CD14-positive monocyte (primary cell): ENCODE measurements around the gene NBAS. TPM values are rescaled to one million over a fixed set of nuclear protein-coding genes. Genes with fewer than 3 reads are reported as not detected.

Source experiments
- DNase-seq, 3 donors: peaks; one replicate each; pipeline ENCODE4 v3.0.0-alpha.2; 2011 to 2022
- H2AFZ ChIP-seq: 2 replicates; pipeline ENCODE4 v1.6.0; 2012; ENCODE audit warnings: mild to moderate bottlenecking, low read depth, low read length, inconsistent platforms; ENCODE audit not compliant: insufficient read depth, poor library complexity, severe bottlenecking
- H3K27ac ChIP-seq, 2 donors: 1 replicate in 1 of 2; 2 replicates in 1 of 2; pipeline ENCODE4 v1.5.1; 2012 to 2013; ENCODE audit warnings: low read length in 2 of 2, control low read depth in 1 of 2, inconsistent platforms in 1 of 2, low read depth in 1 of 2, mild to moderate bottlenecking in 1 of 2
- H3K27me3 ChIP-seq, 2 donors: one replicate each; pipeline versions ENCODE4 v1.6.0 to v1.6.1; 2011 to 2013; ENCODE audit warnings: low read length in 2 of 2; ENCODE audit not compliant: control insufficient read depth in 2 of 2, insufficient read depth in 2 of 2
- H3K36me3 ChIP-seq, 2 donors: replicated peaks in 1 of 2; 1 replicate in 1 of 2; 2 replicates in 1 of 2; pipeline versions ENCODE4 v1.5.1 to v1.6.1; 2012 to 2013; ENCODE audit warnings: low read length in 2 of 2, control low read depth in 1 of 2, inconsistent platforms in 1 of 2, mild to moderate bottlenecking in 1 of 2; ENCODE audit not compliant: insufficient read depth in 2 of 2, control insufficient read depth in 1 of 2
- H3K4me1 ChIP-seq, 2 donors: 1 replicate in 1 of 2; 2 replicates in 1 of 2; pipeline versions ENCODE4 v1.5.1 to v1.6.1; 2012 to 2013; ENCODE audit warnings: low read length in 2 of 2, control low read depth in 1 of 2, inconsistent platforms in 1 of 2, mild to moderate bottlenecking in 1 of 2, moderate library complexity in 1 of 2; ENCODE audit not compliant: insufficient read depth in 2 of 2, control insufficient read depth in 1 of 2
- H3K4me2 ChIP-seq: replicated peaks from 2 replicates; pipeline ENCODE3; 2012; ENCODE audit warnings: low read length, moderate library complexity, mild to moderate bottlenecking; ENCODE audit not compliant: poor library complexity, severe bottlenecking; ENCODE audit errors: extremely low read depth
- H3K4me3 ChIP-seq, 3 experiments: fragments of 200-600 bp in 1 of 3; sonication (generic) in 1 of 3; replicated peaks in 1 of 3; 1 replicate in 2 of 3; 2 replicates in 1 of 3; pipeline ENCODE4 v1.5.1; 2011 to 2013; ENCODE audit warnings: low read length in 3 of 3, mild to moderate bottlenecking in 3 of 3, control low read depth in 2 of 3, low read depth in 2 of 3, inconsistent platforms in 1 of 3, moderate library complexity in 1 of 3
- H3K79me2 ChIP-seq: 2 replicates; pipeline ENCODE4 v1.6.0; 2012; ENCODE audit warnings: mild to moderate bottlenecking, control low read depth, inconsistent platforms, low read length, moderate library complexity; ENCODE audit not compliant: insufficient read depth
- H3K9ac ChIP-seq: 2 replicates; pipeline ENCODE4 v1.6.0; 2017; ENCODE audit warnings: low read length, mild to moderate bottlenecking; ENCODE audit not compliant: insufficient read depth, poor library complexity, severe bottlenecking
- H3K9me3 ChIP-seq, 2 donors: replicated peaks in 1 of 2; 1 replicate in 1 of 2; 2 replicates in 1 of 2; pipeline versions ENCODE4 v1.5.1 to v1.6.1; 2012 to 2013; ENCODE audit warnings: low read length in 2 of 2, control low read depth in 1 of 2; ENCODE audit not compliant: control insufficient read depth in 1 of 2, insufficient read depth in 1 of 2
- H4K20me1 ChIP-seq: 2 replicates; pipeline ENCODE4 v1.6.0; 2012; ENCODE audit warnings: mild to moderate bottlenecking, low read length, control low read depth, moderate library complexity; ENCODE audit not compliant: insufficient read depth
- H3K27ac Mint-ChIP-seq, 7 donors: one replicate each; pipeline ENCODE4 v1.8.0; 2020; ENCODE audit warnings: mild to moderate bottlenecking in 7 of 7, mixed read lengths in 7 of 7, moderate library complexity in 6 of 7, inconsistent platforms in 2 of 7
- H3K27me3 Mint-ChIP-seq, 3 donors: one replicate each; pipeline ENCODE4 v1.8.0; 2021 to 2022; ENCODE audit warnings: low read depth in 3 of 3, mild to moderate bottlenecking in 3 of 3, mixed read lengths in 3 of 3, moderate library complexity in 3 of 3, inconsistent platforms in 1 of 3
- H3K36me3 Mint-ChIP-seq, 2 donors: one replicate each; pipeline ENCODE4 v1.8.0; 2020; ENCODE audit warnings: mixed read lengths in 2 of 2, inconsistent platforms in 1 of 2, mild to moderate bottlenecking in 1 of 2
- H3K4me1 Mint-ChIP-seq: one replicate; pipeline ENCODE4 v1.8.0; 2020; ENCODE audit warnings: mild to moderate bottlenecking, mixed read lengths
- H3K4me3 Mint-ChIP-seq, 2 donors: one replicate each; pipeline ENCODE4 v1.8.0; 2020; ENCODE audit warnings: mild to moderate bottlenecking in 2 of 2, mixed read lengths in 2 of 2, moderate library complexity in 1 of 2
- H3K9me3 Mint-ChIP-seq, 7 donors: one replicate each; pipeline ENCODE4 v1.8.0; 2020 to 2022; ENCODE audit warnings: mixed read lengths in 7 of 7, mild to moderate bottlenecking in 6 of 7, moderate library complexity in 6 of 7, inconsistent platforms in 2 of 7
- WGBS: methylation state at CpG from one replicate; pipeline ENCODE4 v1.1.5; 2013; ENCODE audit warnings: missing lambda C conversion rate; ENCODE audit not compliant: insufficient coverage; 5-methylcytosine and 5-hydroxymethylcytosine counted together
- intact Hi-C, 2 donors: fragments of 100-400 bp; cut with micrococcal nuclease; formaldehyde crosslinking; loops; one replicate each; pipeline versions ENCODE4 v1.15.0 to v1.15.1; 2023
- polyA plus RNA-seq, 3 donors: library from polyadenylated mRNA; depleted of rRNA in 1 of 3; unstranded in 2 of 3; stranded (reverse) in 1 of 3; fragments of 300-500 nt in 2 of 3; fragments of >200 nt in 1 of 3; fragmentation: Illumina TruSeq in 2 of 3; gene quantifications; 1 replicate in 2 of 3; 2 replicates in 1 of 3; pipeline ENCODE4 v1.2.3, GENCODE V29; 2012 to 2021
- TF ChIP-seq, protein P1 (sequence below): fragments of 200-600 bp; IDR thresholded peaks from one replicate; pipeline ENCODE4 v1.8.0; 2022; ENCODE audit warnings: antibody characterized with exemption, mild to moderate bottlenecking

Gene NBAS
- polyA plus RNA-seq, 3 donors: 8.9 to 10.9 (median 8.9) TPM

DNA sequence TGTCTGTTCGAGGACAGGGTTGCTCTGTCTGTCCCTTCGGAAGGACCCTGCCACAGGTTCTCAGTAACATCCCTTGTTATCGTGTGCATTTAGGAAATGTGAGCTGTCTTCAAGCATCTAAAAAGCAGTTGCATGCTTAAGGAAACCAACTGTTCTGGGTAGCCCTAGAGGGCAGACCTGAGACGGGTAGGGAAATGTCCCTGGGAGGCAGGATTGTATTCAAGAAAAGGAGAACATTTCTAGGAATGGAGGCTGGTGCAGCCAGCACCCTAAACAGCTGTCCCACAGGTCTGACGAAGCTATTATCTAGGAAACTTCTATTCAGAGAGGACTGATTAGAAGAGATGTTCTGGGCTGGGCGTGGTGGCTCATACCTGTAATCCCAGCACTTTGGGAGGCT is 414.2 kb downstream of the NBAS start:
- no peak overlapping the region for H3K27ac Mint-ChIP-seq
- peaks cover 0 to 2% (median 2%) of the 10 kb centered on the region in 3 donors for H3K27me3 Mint-ChIP-seq
- H2AFZ ChIP-seq: no peak overlapping the region
- H3K27ac ChIP-seq: no peak overlapping the region
- H3K4me1 Mint-ChIP-seq: peaks cover 6% of the 10 kb centered on the region
- no peak overlapping the region for H3K9ac ChIP-seq
- H3K4me2 ChIP-seq: no peak overlapping the region
- H4K20me1 ChIP-seq: no peaks in the 10 kb centered on the region
- peaks cover 0 to 6% (median 0%) of the 10 kb centered on the region in 7 donors for H3K9me3 Mint-ChIP-seq
- intact Hi-C loops: no loop called here
- no peaks in the 10 kb centered on the region for H3K9me3 ChIP-seq
- TF ChIP-seq, protein P1, sequence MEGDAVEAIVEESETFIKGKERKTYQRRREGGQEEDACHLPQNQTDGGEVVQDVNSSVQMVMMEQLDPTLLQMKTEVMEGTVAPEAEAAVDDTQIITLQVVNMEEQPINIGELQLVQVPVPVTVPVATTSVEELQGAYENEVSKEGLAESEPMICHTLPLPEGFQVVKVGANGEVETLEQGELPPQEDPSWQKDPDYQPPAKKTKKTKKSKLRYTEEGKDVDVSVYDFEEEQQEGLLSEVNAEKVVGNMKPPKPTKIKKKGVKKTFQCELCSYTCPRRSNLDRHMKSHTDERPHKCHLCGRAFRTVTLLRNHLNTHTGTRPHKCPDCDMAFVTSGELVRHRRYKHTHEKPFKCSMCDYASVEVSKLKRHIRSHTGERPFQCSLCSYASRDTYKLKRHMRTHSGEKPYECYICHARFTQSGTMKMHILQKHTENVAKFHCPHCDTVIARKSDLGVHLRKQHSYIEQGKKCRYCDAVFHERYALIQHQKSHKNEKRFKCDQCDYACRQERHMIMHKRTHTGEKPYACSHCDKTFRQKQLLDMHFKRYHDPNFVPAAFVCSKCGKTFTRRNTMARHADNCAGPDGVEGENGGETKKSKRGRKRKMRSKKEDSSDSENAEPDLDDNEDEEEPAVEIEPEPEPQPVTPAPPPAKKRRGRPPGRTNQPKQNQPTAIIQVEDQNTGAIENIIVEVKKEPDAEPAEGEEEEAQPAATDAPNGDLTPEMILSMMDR: no peak
- H3K4me1 ChIP-seq: no peaks in the 10 kb centered on the region
- no peak for DNase-seq
- no peaks in the 10 kb centered on the region for H3K79me2 ChIP-seq
- no peak overlapping the region for H3K4me3 Mint-ChIP-seq
- 95% methylated on average over 5 of the region's 6 CpGs for WGBS
- no peak overlapping the region for H3K4me3 ChIP-seq
- H3K27me3 ChIP-seq: no peaks in the 10 kb centered on the region
- H3K36me3 ChIP-seq: no peaks in the 10 kb centered on the region
- no peaks in the 10 kb centered on the region for H3K36me3 Mint-ChIP-seq

DNA sequence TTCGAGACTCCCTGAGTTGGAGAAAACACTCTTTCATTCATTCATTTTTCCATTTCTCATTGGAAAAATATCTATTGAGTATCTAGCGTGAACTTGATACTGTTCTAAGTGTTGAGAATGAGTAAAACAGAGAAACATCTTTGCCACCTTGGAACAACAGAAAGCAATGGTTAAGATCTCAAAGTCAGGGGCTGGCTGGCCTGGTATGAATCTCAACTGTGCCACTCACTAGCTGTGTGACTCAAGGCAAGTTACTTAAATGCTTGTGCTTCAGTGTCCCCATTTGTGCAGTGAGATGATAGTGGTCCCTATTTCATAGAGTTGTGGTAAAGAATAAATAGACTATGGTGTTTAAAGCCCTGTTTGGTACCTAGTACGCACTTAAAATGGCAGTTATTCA is 415.2 kb downstream of the NBAS start:
- H3K79me2 ChIP-seq: no peaks in the 10 kb centered on the region
- intact Hi-C loops: no loop called here
- no peak overlapping the region for H3K27ac ChIP-seq
- Mint-ChIP-seq H3K27ac (no peak overlapping the region), H3K36me3 (no peaks in the 10 kb centered on the region), H3K27me3 (peaks cover 0 to 2% (median 2%) of the 10 kb centered on the region in 3 donors), H3K4me3 (no peak overlapping the region), H3K4me1 (peaks cover 9% of the 10 kb centered on the region), H3K9me3 (peaks cover 0 to 4% (median 0%) of the 10 kb centered on the region in 7 donors)
- 100% methylated on average over 1 of the region's 3 CpGs for WGBS
- DNase-seq: no peak
- H3K9me3 ChIP-seq: no peaks in the 10 kb centered on the region
- no peak overlapping the region for H3K4me2 ChIP-seq
- H3K27me3 ChIP-seq: no peaks in the 10 kb centered on the region
- no peaks in the 10 kb centered on the region for H3K4me1 ChIP-seq
- H2AFZ ChIP-seq: no peak overlapping the region
- TF ChIP-seq, protein P1: no peak
- no peak overlapping the region for H3K9ac ChIP-seq
- no peaks in the 10 kb centered on the region for H3K36me3 ChIP-seq
- H4K20me1 ChIP-seq: no peaks in the 10 kb centered on the region
- no peak overlapping the region for H3K4me3 ChIP-seq
